SK-N-SH treated with all-trans-retinoic acid at 6 μM for 48 hours (cell line): ENCODE data around the gene NFATC3.

Experiments
- ATAC-seq: fragments of 200-7000 bp; cut with Tn5 transposase; 3 replicates; pipeline ENCODE4 v1.9.1; 2020; ENCODE audit warnings: mild to moderate bottlenecking, moderate library complexity
- ARNTL ChIP-seq: fragments of 450-650 bp; formaldehyde crosslinking; IDR thresholded peaks from 2 replicates; pipeline ENCODE4 v1.5.0; 2020; ENCODE audit warnings: low read depth, mild to moderate bottlenecking, moderate library complexity, borderline replicate concordance
- CSDC2 ChIP-seq: fragments of 250-450 bp; sonication (Bioruptor Pico); IDR thresholded peaks from 2 replicates; pipeline ENCODE4 v1.5.0; 2020; ENCODE audit warnings: mild to moderate bottlenecking, moderate library complexity
- CSRNP3 ChIP-seq: fragments of 250-450 bp; sonication (Bioruptor Pico); IDR thresholded peaks from 2 replicates; pipeline ENCODE4 v1.5.1; 2021; ENCODE audit warnings: mild to moderate bottlenecking, moderate library complexity
- ESRRG ChIP-seq: fragments of 250-450 bp; sonication (Bioruptor Pico); IDR thresholded peaks from 2 replicates; pipeline ENCODE4 v1.6.1; 2021; ENCODE audit warnings: mild to moderate bottlenecking
- GLIS3 ChIP-seq: fragments of 250-450 bp; sonication (Bioruptor Pico); IDR thresholded peaks from 2 replicates; pipeline ENCODE4 v1.5.0; 2020; ENCODE audit warnings: mild to moderate bottlenecking, moderate library complexity
- OSR1 ChIP-seq: fragments of 250-450 bp; sonication (Bioruptor Pico); IDR thresholded peaks from 2 replicates; pipeline ENCODE4 v1.8.0; 2022; ENCODE audit warnings: moderate library complexity, mild to moderate bottlenecking, inconsistent platforms
- POU6F1 ChIP-seq: fragments of 250-450 bp; sonication (Bioruptor Pico); IDR thresholded peaks from 2 replicates; pipeline ENCODE4 v1.8.0; 2021; ENCODE audit warnings: low read depth, mild to moderate bottlenecking, moderate library complexity, borderline replicate concordance
- RARB ChIP-seq: fragments of 250-450 bp; sonication (Bioruptor Pico); IDR thresholded peaks from 2 replicates; pipeline ENCODE4 v1.8.0; 2021; ENCODE audit warnings: mild to moderate bottlenecking, moderate library complexity
- SNAI2 ChIP-seq: fragments of 250-450 bp; sonication (Bioruptor Pico); IDR thresholded peaks from 2 replicates; pipeline ENCODE4 v1.5.0; 2020; ENCODE audit warnings: mild to moderate bottlenecking, moderate library complexity
- TCF4 ChIP-seq: fragments of 250-450 bp; sonication (Bioruptor Pico); IDR thresholded peaks from 2 replicates; pipeline ENCODE4 v1.8.0; 2021; ENCODE audit warnings: mild to moderate bottlenecking, moderate library complexity, borderline replicate concordance
- TOX ChIP-seq: fragments of 250-450 bp; sonication (Bioruptor Pico); IDR thresholded peaks from 2 replicates; pipeline ENCODE4 v1.8.0; 2021; ENCODE audit warnings: mild to moderate bottlenecking, moderate library complexity, borderline replicate concordance
- TSHZ2 ChIP-seq: fragments of 250-450 bp; sonication (Bioruptor Pico); IDR thresholded peaks from 2 replicates; pipeline ENCODE4 v1.5.0; 2020; ENCODE audit warnings: mild to moderate bottlenecking, moderate library complexity
- ZFP3 ChIP-seq: fragments of 250-450 bp; sonication (Bioruptor Pico); IDR thresholded peaks from 2 replicates; pipeline ENCODE4 v1.5.0; 2020; ENCODE audit warnings: mild to moderate bottlenecking, moderate library complexity
- ZFP30 ChIP-seq: fragments of 450-650 bp; formaldehyde crosslinking; IDR thresholded peaks from 2 replicates; pipeline ENCODE4 v1.5.0; 2022; ENCODE audit warnings: mild to moderate bottlenecking, moderate library complexity
- ZNF565 ChIP-seq: fragments of 450-650 bp; formaldehyde crosslinking; conservative IDR thresholded peaks from 2 replicates; pipeline ENCODE4 v1.5.0; 2020; ENCODE audit warnings: low read depth, mild to moderate bottlenecking, moderate library complexity
- ZNF70 ChIP-seq: fragments of 450-650 bp; formaldehyde crosslinking; IDR thresholded peaks from 2 replicates; pipeline ENCODE4 v1.5.0; 2020; ENCODE audit warnings: mild to moderate bottlenecking, moderate library complexity
- ZNF8 ChIP-seq: fragments of 450-650 bp; formaldehyde crosslinking; IDR thresholded peaks from 2 replicates; pipeline ENCODE4 v1.5.0; 2020; ENCODE audit warnings: mild to moderate bottlenecking, moderate library complexity
- TF ChIP-seq, protein P1 (sequence below): fragments of 250-450 bp; sonication (Bioruptor Pico); IDR thresholded peaks from 2 replicates; pipeline ENCODE4 v1.5.1; 2020; ENCODE audit warnings: low read depth, mild to moderate bottlenecking, moderate library complexity

Gene NFATC3

DNA sequence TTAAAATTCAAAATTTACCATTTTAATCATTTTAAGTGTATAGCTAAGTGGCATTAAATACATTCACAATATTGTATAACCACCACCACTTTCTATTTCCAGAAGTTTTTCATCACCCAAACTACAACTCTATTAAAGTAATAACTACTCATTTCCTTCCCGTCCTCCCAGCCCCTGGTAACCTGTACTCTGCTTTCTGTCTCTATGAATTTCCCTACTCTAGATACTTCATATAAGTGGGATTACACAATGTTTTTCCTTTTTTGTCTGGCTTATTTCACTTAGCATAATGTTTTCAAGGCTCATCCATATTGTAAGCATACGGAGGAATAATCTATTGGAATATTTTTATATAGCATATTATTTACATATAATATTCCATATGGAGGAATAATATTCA is 121.1 kb downstream of the NFATC3 start:
- no peak for ATAC-seq
- TF ChIP-seq ZNF565 (CRISPR knock-in tag) = no peak
- TF ChIP-seq ARNTL (CRISPR knock-in tag) = no peak
- no peak for TF ChIP-seq RARB
- TF ChIP-seq TCF4 (CRISPR knock-in tag) = no peak
- no peak for TF ChIP-seq TSHZ2 (CRISPR knock-in tag)
- TF ChIP-seq POU6F1 (CRISPR knock-in tag) = no peak
- TF ChIP-seq CSDC2 (CRISPR knock-in tag) = no peak
- TF ChIP-seq ESRRG (CRISPR knock-in tag) = no peak
- no peak for TF ChIP-seq GLIS3 (CRISPR knock-in tag)
- no peak for TF ChIP-seq ZNF8

- TF ChIP-seq ZFP30 = no peak
- no peak for TF ChIP-seq RARB
- TF ChIP-seq POU6F1 (CRISPR knock-in tag) = no peak
- no peak for TF ChIP-seq TCF4 (CRISPR knock-in tag)
- no peak for TF ChIP-seq SNAI2 (CRISPR knock-in tag)
- no peak for TF ChIP-seq ZFP3 (CRISPR knock-in tag)
- TF ChIP-seq OSR1 (CRISPR knock-in tag) = no peak
- TF ChIP-seq GLIS3 (CRISPR knock-in tag) = no peak
- TF ChIP-seq, protein P1, sequence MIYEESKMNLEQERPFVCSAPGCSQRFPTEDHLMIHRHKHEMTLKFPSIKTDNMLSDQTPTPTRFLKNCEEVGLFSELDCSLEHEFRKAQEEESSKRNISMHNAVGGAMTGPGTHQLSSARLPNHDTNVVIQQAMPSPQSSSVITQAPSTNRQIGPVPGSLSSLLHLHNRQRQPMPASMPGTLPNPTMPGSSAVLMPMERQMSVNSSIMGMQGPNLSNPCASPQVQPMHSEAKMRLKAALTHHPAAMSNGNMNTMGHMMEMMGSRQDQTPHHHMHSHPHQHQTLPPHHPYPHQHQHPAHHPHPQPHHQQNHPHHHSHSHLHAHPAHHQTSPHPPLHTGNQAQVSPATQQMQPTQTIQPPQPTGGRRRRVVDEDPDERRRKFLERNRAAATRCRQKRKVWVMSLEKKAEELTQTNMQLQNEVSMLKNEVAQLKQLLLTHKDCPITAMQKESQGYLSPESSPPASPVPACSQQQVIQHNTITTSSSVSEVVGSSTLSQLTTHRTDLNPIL = no peak
- no peak for TF ChIP-seq ZNF8
- TF ChIP-seq, all 23 proteins: peak for 0
- no peak for ATAC-seq
These were observed 129.6 kb downstream of the NFATC3 start for GRCh38 chr16:68214726-68215125.

- no peak for ATAC-seq
- TF ChIP-seq ZNF565 (CRISPR knock-in tag) = no peak
- no peak for TF ChIP-seq POU6F1 (CRISPR knock-in tag)
These were observed 130.1 kb downstream of the NFATC3 start for GRCh38 chr16:68215302-68215701.

- ATAC-seq = no peak
- TF ChIP-seq CSRNP3 (CRISPR knock-in tag) (no peak), RARB (no peak), GLIS3 (CRISPR knock-in tag) (no peak), TCF4 (CRISPR knock-in tag) (no peak), TSHZ2 (CRISPR knock-in tag) (no peak), ZNF70 (CRISPR knock-in tag) (no peak), ZFP3 (CRISPR knock-in tag) (no peak), ZNF8 (no peak), TOX (CRISPR knock-in tag) (no peak)
- TF ChIP-seq, protein P1 = no peak
- TF ChIP-seq, all 23 proteins: peak for 0
These were observed 131.1 kb downstream of the NFATC3 start for GRCh38 chr16:68216240-68216639.
